MG63 (cell line): ENCODE data around the gene RGL1. TPM values are rescaled to one million over a fixed set of nuclear protein-coding genes. Genes with fewer than 3 reads are reported as not detected.

Experiments used
- DNase-seq: peaks from one replicate; pipeline ENCODE4 v3.0.0-alpha.2; 2020
- H3K27me3 ChIP-seq: fragments of 250-450 bp; sonication (Bioruptor Pico); 2 replicates; pipeline ENCODE4 v1.5.1; 2020; ENCODE audit warnings: mild to moderate bottlenecking, moderate library complexity
- H3K36me3 ChIP-seq: fragments of 250-450 bp; sonication (Bioruptor Pico); 2 replicates; pipeline ENCODE4 v1.5.1; 2020; ENCODE audit warnings: mild to moderate bottlenecking, moderate library complexity
- H3K4me3 ChIP-seq: fragments of 250-450 bp; sonication (Bioruptor Pico); 2 replicates; pipeline ENCODE4 v1.5.1; 2020; ENCODE audit warnings: mild to moderate bottlenecking, moderate library complexity
- H3K9me3 ChIP-seq: fragments of 250-450 bp; sonication (Bioruptor Pico); 2 replicates; pipeline ENCODE4 v1.5.1; 2020; ENCODE audit warnings: mild to moderate bottlenecking, moderate library complexity
- total RNA-seq: library from RNA; depleted of rRNA; stranded (reverse); fragments of >200 nt; shearing (Covaris generic); gene quantifications from 2 replicates; pipeline ENCODE4 v1.2.3, GENCODE V29; 2014; ENCODE audit warnings: low replicate concordance

Gene RGL1
- total RNA-seq, 1 experiment from 2014 or later = 4.1 TPM

GRCh38 chr1:183887826-183888819 lies 83.2 kb downstream of the RGL1 start:
- Histone ChIP-seq H3K4me3 (no peak overlapping the region), H3K36me3 (no peaks in the 10 kb centered on the region), H3K9me3 (no peaks in the 10 kb centered on the region), H3K27me3 (no peaks in the 10 kb centered on the region)
- DNase-seq = no peak

GRCh38 chr1:183889095-183889494 lies 84.2 kb downstream of the RGL1 start:
- no peak for DNase-seq
- no peaks in the 10 kb centered on the region for H3K27me3 ChIP-seq
- no peaks in the 10 kb centered on the region for H3K36me3 ChIP-seq
- no peak overlapping the region for H3K4me3 ChIP-seq
- no peaks in the 10 kb centered on the region for H3K9me3 ChIP-seq

- DNase-seq = no peak
- Histone ChIP-seq H3K9me3 (no peaks in the 10 kb centered on the region), H3K27me3 (no peaks in the 10 kb centered on the region), H3K36me3 (no peaks in the 10 kb centered on the region), H3K4me3 (no peak overlapping the region)
Measured at GRCh38 chr1:183891158-183891856, 86.4 kb downstream of the RGL1 start.

GRCh38 chr1:183892351-183892793 lies 87.5 kb downstream of the RGL1 start:
- no peak for DNase-seq
- Histone ChIP-seq H3K27me3 (no peaks in the 10 kb centered on the region), H3K36me3 (no peaks in the 10 kb centered on the region), H3K9me3 (no peaks in the 10 kb centered on the region), H3K4me3 (no peak overlapping the region)

- H3K9me3 ChIP-seq = no peaks in the 10 kb centered on the region
- no peaks in the 10 kb centered on the region for H3K36me3 ChIP-seq
- no peak overlapping the region for H3K4me3 ChIP-seq
- H3K27me3 ChIP-seq = no peaks in the 10 kb centered on the region
- no peak for DNase-seq
Measured at GRCh38 chr1:183893561-183894289, 88.8 kb downstream of the RGL1 start.

GRCh38 chr1:183894290-183894565 lies 89.3 kb downstream of the RGL1 start:
- Histone ChIP-seq H3K9me3 (no peaks in the 10 kb centered on the region), H3K36me3 (no peaks in the 10 kb centered on the region), H3K4me3 (no peak overlapping the region), H3K27me3 (no peaks in the 10 kb centered on the region)
- no peak for DNase-seq

- H3K9me3 ChIP-seq = no peaks in the 10 kb centered on the region
- no peaks in the 10 kb centered on the region for H3K27me3 ChIP-seq
- H3K36me3 ChIP-seq = no peaks in the 10 kb centered on the region
- no peak for DNase-seq
- no peak overlapping the region for H3K4me3 ChIP-seq
Measured at GRCh38 chr1:183896466-183897048, 91.6 kb downstream of the RGL1 start.

- DNase-seq = no peak
- no peak overlapping the region for H3K4me3 ChIP-seq
- no peaks in the 10 kb centered on the region for H3K9me3 ChIP-seq
- H3K27me3 ChIP-seq = no peaks in the 10 kb centered on the region
- no peaks in the 10 kb centered on the region for H3K36me3 ChIP-seq
Measured at GRCh38 chr1:183898001-183898396, 93.1 kb downstream of the RGL1 start.

GRCh38 chr1:183898610-183899009 lies 93.7 kb downstream of the RGL1 start:
- no peaks in the 10 kb centered on the region for H3K9me3 ChIP-seq
- no peaks in the 10 kb centered on the region for H3K27me3 ChIP-seq
- no peaks in the 10 kb centered on the region for H3K36me3 ChIP-seq
- H3K4me3 ChIP-seq = no peak overlapping the region
- DNase-seq = no peak

- Histone ChIP-seq H3K27me3 (no peaks in the 10 kb centered on the region), H3K9me3 (no peaks in the 10 kb centered on the region), H3K36me3 (no peaks in the 10 kb centered on the region), H3K4me3 (no peak overlapping the region)
- no peak for DNase-seq
Measured at GRCh38 chr1:183901748-183902330, 96.9 kb downstream of the RGL1 start.

GRCh38 chr1:183903101-183903500 lies 98.2 kb downstream of the RGL1 start:
- Histone ChIP-seq H3K36me3 (no peaks in the 10 kb centered on the region), H3K9me3 (no peaks in the 10 kb centered on the region), H3K27me3 (no peaks in the 10 kb centered on the region), H3K4me3 (no peak overlapping the region)
- DNase-seq = no peak

GRCh38 chr1:183905508-183906113 lies 100.7 kb downstream of the RGL1 start:
- no peak overlapping the region for H3K4me3 ChIP-seq
- no peaks in the 10 kb centered on the region for H3K9me3 ChIP-seq
- DNase-seq = no peak
- no peaks in the 10 kb centered on the region for H3K27me3 ChIP-seq
- no peaks in the 10 kb centered on the region for H3K36me3 ChIP-seq

GRCh38 chr1:183907070-183907469 lies 102.2 kb downstream of the RGL1 start:
- no peak for DNase-seq
- no peaks in the 10 kb centered on the region for H3K36me3 ChIP-seq

GRCh38 chr1:183908079-183908478 lies 103.2 kb downstream of the RGL1 start:
- no peak for DNase-seq
- no peaks in the 10 kb centered on the region for H3K36me3 ChIP-seq
- no peaks in the 10 kb centered on the region for H3K9me3 ChIP-seq
- H3K4me3 ChIP-seq = no peak overlapping the region
- no peaks in the 10 kb centered on the region for H3K27me3 ChIP-seq

More at GRCh38 chr1:183907070-183907469, 102.2 kb downstream of the RGL1 start:
- Histone ChIP-seq H3K9me3 (no peaks in the 10 kb centered on the region), H3K27me3 (no peaks in the 10 kb centered on the region), H3K4me3 (no peak overlapping the region)

GRCh38 chr1:183909672-183910071 lies 104.8 kb downstream of the RGL1 start:
- no peak overlapping the region for H3K4me3 ChIP-seq
- no peaks in the 10 kb centered on the region for H3K36me3 ChIP-seq
- H3K27me3 ChIP-seq = no peaks in the 10 kb centered on the region
- no peak for DNase-seq
- H3K9me3 ChIP-seq = no peaks in the 10 kb centered on the region

- H3K9me3 ChIP-seq = no peaks in the 10 kb centered on the region
- no peak overlapping the region for H3K4me3 ChIP-seq
- H3K36me3 ChIP-seq = no peaks in the 10 kb centered on the region
- DNase-seq = no peak
- H3K27me3 ChIP-seq = no peaks in the 10 kb centered on the region
Measured at GRCh38 chr1:183910845-183911244, 105.9 kb downstream of the RGL1 start.
